Activated T-helper 1 cell treated with Interleukin-2 at 50 U/mL for 16 hours (primary cell): Measurements from ENCODE around the gene HOXD10.

ENCODE experiments used
- DNase-seq: peaks from one replicate; pipeline ENCODE4 v3.0.0-alpha.2; 2020; ENCODE audit warnings: low read depth

HOXD10 gene

DNA sequence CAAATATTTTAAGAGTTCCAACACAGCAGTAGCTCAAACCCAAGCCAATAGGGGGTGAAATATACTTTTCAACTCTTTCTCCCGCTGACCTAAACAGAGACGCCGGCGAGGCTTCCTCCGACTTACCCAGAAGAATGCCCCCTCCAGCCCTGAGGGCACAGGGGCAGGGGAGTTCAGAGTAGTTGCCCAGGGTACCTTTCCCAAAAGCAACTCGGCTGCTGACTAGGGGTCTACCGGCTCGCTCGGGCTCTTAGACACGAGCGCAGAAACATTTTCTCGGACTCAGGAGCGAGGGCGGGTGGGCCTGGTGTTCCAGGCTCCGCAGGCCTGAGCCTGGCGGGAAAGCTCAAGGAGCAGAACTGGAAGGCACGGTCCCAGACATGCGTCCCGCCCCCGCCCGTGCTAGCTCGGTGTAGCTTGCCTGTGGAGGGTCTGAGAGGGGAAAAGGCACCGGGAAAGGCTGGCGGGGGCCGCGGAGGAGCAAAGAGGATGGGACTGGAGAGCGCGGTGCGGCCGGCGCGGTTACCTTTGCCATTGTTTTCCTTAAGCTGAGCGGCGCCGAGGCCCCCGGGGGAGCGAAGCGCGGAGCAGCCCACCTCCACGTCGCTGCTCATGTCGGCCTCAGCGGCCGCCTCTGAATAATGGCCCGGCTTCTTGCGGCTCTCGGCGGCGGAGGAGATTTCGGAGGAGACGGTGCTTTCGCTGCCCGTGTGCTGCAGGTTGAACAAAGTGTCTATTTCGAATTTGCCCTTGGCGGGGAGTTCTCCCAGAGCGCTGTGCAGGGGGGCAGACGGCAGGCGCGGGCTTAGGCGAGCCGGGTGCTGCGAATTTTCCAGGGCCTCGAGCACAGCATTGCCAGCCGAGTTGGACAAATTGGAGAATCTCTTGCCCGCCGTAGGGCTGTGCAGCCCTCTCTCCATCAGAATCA, 33.5 kb upstream of the HOXD10 start:
- DNase-seq, result no peak

DNA sequence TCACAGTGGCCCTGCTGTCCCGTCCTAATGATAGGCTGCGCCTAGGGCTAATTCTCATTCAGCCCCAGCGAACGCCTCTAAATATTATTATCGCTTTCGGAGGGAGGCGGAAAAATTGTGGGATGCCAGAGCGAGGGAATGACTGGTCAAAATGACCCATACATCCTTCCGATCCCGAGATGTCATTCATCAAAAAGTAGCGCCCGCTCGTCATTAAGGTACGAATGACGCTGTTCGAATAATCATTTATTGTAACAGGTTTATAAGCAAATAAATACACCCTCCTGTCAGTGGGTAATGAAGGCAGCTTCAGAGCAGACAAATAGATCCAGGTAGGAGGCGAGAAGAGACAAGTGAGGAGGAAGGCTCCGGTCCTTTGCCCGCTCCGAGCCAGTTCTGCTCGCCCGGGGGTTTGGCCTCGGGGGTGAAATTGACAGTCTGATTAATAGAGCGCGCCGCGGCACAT, 32.7 kb upstream of the HOXD10 start, which contains the start of gene EVX2:
TSS of gene EVX2 (minus strand) at position 167 of the 466 bp plus-strand sequence. CDS start 186 bp downstream, outside the sequence.
- no peak for DNase-seq

DNA sequence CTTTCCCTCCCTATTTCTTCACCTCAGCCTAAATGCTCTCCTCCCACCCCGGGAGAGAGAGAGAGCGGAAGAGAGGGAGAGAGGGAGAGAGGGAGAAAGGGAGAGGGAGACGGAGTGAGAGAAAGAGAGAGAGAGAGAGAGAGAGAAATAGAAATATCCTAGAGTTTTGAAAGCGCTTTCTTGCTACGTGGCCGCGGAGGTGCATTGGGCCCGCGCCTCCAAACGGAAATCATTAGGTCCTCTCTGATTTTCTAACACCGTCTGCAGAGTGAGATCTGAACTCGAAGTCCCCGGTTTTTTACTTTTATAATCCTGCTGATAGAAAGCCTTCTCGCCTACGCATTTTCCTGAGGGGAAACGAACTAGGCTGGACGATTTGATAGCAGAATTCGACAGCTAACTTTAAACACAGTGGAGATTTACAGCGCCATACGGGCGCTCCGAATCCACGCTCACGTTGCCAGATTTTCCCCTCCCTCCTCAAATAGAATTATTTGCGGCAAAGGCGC, 31.9 kb upstream of the HOXD10 start:
- DNase-seq, result no peak

DNA sequence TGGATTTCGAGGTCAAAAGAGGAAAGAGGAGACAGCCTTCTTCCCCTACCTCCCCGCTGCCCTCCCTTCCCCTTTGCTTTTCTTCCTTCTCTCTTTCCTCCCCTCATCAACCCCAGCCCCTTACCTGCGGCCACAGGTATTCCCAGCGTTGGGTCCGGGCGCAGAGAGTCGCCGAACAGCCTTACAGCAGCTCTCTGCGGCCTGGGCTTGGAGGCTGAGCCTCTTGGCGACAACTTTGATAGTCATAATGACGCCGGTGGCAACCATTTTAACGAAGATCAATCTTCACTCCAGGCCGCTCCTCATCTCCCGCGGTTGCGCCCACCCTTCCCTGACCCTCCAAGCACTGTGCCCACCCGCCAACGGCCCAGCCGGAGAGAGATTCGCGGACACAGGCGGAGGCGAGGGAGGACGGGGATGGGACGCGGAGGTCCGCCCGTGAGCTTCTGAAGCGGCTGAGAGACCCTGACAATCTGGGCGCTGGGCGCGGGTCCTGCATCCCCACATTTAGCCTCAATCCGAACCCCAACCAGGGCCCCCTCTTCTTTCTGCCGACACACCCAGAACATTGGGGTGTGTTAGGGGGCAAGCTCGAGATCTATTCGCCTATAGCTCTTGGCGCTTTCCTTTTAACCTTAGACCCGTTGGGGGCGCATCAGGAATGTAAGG, 31.3 kb upstream of the HOXD10 start:
- no peak for DNase-seq

DNA sequence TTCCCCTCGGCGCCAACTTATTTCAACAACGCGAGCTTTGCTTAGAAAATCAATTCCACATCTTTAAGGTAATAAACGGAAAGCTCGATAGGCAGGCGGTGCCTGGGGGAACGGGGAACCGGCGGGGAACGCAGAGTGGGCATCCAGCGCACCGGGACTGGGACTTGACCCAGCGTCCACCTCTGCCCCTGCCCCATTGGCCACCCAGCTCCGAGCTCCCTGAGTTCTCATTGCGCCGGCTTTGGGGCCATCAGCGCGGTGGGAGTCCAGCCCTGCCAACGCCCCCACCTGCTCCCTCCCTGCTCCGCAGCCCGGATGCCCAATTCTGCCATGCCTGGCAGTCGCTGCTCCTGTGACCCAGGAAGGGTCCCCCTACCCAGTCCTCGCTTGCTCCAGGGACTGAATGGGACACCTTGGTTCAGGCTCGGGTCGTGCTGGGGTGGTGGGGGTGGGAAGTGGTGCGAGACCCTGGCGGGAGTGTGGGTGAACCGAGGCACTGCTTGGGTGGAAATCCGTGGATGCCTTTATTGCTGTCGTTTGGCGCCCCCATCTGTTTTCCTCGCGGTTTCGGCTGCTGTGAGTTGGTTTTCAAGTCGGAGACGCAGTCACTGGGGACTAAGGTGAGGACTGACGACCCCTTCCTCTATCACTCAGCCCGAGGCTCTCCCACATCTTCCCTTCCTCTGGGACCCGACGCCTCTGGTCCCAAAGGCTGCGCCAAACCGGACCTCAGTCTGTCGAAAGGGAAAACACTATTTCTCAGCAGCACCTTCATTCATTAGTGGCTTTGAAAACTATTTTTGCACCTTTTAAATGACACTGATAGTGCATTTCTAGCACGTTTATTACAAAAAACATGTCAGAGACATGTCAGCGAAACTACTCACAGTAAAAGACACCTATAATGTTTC, 30.5 kb upstream of the HOXD10 start:
- no peak for DNase-seq

DNA sequence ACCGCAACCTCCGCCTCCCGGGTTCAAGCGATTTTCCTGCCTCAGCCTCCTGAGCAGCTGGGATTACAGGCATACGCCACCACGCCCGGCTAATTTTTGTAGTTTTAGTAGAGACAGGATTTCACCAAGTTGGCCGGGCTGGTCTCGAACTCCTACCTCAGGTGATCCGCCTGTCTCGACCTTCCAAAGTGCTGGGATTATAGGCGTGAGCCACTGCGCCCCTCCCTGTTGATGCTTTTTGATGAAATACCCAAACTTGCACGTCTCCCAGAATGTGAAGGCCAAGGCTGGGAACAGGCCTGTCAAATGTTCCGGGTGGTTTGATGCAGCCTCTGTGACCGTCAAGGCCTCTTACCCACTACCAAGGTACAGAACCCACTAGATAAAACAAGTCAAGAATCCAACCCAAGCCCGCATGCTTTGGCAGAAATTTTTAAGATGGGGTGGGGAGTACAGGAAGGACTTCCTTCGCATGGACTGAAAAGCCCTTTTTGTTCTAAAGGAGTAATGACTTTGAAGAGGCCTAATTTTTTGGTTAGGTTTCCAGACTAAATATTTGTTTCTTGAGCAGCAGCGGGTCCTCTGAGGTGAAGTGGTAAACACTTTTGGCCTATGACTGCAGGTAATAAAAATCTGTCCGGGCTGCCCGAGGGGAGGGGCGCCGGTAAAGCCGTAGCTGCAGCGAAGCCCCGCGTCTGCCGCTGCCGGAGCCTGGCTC, 29.1 kb upstream of the HOXD10 start:
- DNase-seq, result no peak

DNA sequence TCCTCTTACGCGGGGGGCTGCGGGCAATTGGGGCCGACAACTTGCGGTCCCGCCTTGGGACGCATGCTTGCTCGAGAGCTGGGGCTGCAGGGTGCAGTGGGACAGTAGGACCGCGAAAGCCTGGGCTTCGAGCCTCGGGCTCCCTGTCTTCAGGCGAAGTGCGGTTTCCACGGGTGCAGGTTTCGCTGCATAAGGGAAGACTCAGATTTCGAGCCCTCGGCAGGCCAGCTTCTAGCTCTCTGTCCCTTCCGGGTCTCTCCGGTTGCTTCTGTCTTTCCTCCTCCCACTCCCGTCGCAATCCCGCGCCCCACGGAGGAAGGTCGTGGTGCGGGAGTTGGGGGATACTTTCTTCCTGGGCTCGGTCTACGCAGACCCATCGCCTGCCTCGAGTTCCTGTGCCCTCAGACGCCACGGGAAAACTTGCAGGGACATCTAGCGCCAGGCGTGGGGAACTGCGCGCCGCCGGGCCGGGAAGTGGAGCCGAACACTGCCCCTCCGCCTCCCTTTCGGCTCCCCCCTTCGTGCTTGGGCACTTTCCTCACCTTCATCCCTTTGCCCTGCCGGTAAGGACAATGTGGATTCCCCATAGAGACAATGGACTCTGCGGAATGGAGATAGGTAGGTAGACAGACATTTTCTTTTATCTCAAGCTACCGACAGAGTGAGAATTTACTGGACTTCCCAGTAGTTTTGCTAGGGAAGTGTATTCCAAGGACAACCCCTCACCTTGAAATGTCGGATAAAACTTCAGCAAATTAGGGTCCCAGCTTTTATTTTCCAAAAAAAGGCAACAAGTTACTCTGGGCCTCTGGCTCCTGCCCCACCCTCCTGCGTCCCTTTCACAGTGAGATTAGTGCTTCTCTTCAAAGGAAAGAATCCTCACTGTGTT, 28.3 kb upstream of the HOXD10 start:
- no peak for DNase-seq

DNA sequence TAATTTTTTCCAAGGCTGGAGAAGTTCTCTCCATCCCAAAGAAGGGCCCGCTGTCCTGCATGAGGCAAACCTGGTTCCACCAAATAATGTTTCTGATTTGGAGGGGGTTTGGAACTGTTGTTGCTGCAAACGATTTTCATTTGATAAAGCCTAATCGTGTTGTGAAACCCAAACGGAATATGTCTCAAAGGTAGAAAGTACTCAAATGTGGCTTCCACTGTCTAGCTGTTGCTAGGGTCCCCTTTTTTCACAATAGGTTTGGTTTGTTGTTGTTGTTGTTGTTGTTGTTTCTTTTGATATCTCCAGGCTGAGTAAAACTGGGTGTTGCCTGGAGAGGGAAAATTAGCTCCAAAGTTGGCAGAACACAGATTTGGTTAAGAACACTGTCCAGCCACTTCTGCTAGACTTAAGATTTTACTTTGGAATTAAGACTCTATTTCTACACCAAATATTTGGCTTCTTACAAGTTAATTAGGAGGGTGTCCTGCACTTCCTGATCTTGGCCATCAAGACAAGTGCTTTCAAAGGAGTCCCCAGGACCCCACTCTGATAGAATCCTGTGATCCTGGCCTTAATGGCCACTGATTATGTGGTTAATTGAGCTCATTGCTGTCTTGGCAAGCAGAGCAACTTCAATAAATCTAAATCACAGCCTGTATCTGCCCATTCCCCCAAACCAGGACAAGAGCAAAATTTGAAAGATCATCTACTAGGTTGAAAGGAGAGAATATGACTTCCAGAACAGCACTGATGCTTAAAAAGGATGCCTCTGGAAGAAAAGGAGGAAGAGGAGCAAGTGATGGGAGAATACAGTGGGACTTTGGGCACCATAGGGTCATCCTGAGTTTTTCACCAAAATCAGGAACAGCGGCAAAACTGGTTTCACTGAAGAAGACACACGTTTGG, 27.4 kb upstream of the HOXD10 start:
- DNase-seq, result no peak

DNA sequence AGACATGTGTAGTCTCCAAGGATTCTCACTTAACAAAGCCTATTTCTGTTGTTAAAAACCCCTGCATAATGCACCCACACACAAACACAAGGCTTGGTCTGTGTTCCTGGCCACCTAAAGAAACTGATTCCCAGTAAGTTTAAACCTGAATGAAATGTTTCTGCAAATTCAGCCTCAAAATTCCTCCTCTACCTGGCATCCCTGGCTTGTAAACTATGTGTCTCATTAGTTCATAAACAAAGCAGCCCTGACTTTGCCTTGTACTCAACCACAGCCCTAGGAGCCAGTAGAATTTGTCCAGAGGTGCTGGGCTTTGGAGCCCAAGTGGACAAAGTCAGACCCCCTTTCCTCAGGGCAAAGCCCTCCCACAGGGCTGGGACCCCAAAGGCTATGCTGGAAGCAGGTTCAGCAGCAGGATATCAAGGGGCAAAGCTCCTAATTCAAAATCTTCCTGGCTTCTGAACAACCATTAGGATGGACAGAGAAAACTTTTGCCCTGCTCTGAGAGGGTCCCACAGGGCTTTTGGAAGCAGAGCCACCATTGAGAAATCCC, 26.7 kb upstream of the HOXD10 start:
- DNase-seq, result no peak

DNA sequence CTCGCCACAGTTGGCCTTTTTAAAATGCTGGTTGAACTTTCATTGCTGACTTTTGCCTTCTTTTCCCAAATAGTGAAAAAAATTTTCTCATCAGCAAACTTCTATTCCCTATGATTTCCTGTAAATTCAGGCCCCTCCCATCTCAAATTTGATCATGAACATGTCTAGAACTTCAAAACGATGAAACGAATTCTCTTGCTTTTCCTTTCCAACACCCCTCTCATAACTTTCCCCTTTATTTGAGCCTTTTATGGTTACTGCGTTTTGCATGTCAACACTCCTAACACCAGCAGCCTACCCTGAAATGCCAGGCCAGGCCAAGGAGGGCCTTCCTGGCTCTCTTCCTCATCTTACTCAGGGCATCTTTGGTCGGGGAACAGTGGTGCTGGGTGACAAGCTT, 25.7 kb upstream of the HOXD10 start:
- DNase-seq, result no peak

DNA sequence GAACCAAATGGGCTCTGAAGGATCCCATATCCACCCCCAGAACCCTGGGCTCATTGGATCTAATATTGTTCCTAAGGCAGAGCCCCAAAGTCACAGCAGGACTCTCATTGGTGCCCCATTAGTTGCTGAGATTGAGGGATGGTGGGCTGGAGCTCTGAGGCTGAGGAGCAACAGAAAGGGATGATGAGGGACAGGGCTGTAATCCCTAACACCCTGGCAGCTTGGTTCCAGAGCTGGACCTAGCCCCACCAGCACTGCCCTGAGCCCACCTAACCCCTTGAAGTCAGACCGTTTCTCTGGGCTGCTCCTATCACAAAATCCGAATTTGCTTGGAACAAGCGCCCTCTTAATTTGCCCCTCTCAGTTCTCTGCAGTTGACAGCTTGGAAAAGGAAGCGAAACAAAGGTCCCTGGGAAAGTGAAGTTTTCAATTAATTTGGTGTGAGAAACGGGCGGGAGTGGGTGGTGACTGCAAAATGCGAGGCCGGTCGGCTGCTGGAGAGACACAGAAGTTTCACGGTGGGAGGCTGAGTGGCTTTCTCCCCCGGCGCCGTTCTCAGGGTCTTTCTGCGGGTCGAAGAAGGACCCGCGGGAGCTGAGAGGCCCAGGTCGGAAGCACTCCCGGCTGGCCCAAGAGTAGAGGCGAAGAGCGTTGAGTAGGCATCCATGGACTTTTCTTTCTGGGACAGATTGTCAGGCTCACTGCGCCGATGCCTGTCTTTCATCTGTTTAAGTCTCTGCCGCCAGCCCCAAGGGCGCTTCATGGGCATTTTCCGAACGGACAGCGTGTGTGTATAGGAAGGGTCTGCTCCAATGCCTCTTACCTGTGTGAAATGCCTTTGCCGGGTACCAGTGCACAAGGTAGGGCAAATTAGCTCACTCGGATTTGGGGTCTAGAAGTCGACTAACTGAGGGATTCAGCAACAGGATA, 25.0 kb upstream of the HOXD10 start:
- DNase-seq, result no peak

DNA sequence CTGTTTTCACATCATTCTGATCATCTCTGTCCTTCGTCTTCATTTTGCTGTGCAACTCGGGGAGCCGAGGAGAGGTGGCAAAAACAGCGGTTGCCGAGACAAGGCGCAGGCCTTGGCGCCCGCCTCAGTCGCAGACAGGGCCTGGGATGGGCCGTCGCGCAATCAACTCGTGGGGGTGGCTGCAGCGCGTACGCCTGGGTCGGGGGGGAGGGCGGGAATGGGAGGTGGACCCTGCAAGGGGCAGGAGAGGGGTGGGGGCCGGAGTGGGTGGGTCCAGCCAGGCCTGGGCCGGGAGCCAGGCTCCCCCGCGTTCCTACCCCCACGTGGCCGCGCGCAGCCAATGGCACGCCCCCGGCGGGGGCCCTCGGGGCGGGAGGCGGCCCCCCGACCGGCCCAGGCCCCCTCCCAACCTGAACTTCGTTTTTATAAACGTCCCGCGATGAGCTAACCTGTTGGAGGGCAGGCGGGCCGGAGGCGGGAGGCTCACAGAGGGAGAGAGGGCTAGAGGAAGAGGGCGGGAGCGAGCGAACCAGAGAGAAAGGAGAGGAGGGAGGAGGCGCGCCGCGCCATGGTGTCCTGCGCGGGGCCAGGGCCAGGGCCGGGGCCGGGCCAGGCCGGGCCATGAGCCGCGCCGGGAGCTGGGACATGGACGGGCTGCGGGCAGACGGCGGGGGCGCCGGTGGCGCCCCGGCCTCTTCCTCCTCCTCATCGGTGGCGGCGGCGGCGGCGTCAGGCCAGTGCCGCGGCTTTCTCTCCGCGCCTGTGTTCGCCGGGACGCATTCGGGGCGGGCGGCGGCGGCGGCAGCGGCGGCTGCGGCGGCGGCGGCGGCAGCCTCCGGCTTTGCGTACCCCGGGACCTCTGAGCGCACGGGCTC, 24.1 kb upstream of the HOXD10 start, which contains the start of gene HOXD13:
TSS of gene HOXD13 (plus strand) at position 452 of the 875 bp plus-strand sequence. CDS start at position 622, 170 bp downstream.
- no peak for DNase-seq

DNA sequence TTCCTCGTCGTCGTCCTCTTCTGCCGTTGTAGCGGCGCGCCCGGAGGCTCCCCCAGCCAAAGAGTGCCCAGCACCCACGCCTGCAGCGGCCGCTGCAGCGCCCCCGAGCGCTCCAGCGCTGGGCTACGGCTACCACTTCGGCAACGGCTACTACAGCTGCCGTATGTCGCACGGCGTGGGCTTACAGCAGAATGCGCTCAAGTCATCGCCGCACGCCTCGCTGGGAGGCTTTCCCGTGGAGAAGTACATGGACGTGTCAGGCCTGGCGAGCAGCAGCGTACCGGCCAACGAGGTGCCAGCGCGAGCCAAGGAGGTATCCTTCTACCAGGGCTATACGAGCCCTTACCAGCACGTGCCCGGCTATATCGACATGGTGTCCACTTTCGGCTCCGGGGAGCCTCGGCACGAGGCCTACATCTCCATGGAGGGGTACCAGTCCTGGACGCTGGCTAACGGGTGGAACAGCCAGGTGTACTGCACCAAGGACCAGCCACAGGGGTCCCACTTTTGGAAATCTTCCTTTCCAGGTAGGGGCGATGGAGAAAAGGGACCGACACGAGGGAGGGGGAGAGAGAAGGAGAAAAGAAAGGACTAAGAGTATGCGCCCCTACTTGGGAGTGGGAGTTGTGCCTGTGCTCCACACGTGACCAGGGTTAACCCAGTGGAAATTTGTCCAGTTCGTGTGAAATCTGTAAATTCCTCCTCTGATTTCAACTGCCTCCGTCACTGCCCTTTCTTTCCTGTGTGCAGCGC, 23.3 kb upstream of the HOXD10 start:
- DNase-seq, result no peak

DNA sequence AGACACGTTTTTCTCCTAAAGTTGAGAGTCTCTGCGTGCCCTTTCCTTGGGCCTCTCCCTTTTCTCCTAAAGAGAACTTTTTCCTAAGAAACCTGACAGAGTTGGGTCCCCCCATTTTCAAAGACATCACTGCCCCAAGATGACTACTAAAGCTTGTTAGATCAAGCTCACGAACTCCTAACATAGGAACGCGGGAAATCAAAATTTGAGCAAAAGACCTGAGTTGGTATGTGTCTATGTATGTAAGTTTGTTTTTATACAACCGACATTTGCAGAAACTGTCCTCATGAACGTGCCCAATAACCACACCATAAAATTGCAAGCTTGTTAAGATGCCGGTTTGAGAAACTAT, 22.7 kb upstream of the HOXD10 start:
- DNase-seq, result no peak

DNA sequence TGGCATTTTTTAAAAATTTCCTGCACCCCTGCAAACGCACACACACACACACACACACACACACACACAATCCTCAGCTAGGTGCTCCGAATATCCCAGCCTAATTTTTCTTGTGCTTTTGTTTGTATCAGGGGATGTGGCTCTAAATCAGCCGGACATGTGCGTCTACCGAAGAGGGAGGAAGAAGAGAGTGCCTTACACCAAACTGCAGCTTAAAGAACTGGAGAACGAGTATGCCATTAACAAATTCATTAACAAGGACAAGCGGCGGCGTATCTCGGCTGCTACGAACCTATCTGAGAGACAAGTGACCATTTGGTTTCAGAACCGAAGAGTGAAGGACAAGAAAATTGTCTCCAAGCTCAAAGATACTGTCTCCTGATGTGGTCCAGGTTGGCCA, 22.2 kb upstream of the HOXD10 start:
- DNase-seq, result no peak

DNA sequence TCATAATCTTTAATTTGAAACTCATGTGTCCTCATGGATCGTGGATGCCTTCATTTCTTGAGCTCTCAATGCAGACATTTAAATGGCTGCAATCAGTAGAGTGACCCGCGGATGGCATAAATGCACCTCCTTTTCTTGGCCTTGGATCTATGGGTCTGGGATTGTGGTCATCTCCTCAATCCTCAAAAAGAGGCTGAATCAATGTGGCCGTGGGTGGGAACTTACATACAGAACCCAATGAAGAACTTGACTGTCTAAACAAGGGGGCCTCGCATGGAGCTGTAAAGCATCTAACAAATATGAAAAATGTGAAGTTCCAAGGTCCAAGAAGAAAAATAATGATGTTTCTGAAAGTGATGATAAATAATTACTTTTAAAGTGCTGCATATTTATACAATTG, 21.2 kb upstream of the HOXD10 start:
- DNase-seq, result no peak
